ENCODE measurements around the gene AOAH.

Gene AOAH, protein sequence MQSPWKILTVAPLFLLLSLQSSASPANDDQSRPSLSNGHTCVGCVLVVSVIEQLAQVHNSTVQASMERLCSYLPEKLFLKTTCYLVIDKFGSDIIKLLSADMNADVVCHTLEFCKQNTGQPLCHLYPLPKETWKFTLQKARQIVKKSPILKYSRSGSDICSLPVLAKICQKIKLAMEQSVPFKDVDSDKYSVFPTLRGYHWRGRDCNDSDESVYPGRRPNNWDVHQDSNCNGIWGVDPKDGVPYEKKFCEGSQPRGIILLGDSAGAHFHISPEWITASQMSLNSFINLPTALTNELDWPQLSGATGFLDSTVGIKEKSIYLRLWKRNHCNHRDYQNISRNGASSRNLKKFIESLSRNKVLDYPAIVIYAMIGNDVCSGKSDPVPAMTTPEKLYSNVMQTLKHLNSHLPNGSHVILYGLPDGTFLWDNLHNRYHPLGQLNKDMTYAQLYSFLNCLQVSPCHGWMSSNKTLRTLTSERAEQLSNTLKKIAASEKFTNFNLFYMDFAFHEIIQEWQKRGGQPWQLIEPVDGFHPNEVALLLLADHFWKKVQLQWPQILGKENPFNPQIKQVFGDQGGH

GRCh38 chr7:36723951-36724664 is at the start of gene AOAH:
TSS of gene AOAH (minus strand) at chr7:36724494. CDS start at chr7:36724148, 346 bp downstream.
- no peak for DNase-seq

DNA sequence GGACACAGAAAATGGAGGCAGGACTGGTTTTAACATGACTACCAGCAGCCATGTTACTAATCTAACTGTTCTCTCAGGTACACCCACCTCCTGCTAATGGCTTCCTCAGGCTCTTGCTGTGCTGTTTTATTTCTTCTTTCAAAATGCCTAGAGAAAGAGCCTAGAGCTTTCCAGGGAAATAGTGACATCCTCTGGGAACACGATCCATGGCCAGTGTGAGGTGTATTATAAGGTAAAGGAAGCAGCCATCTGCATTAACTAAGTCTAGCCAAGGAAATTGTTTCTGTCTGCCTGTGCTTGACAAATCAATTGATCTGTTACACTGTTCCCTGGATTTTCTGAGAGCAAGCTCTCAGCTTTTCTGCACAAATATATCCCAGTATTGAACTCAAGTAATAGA is 42.2 kb upstream of the AOAH start:
- no peak for DNase-seq

DNA sequence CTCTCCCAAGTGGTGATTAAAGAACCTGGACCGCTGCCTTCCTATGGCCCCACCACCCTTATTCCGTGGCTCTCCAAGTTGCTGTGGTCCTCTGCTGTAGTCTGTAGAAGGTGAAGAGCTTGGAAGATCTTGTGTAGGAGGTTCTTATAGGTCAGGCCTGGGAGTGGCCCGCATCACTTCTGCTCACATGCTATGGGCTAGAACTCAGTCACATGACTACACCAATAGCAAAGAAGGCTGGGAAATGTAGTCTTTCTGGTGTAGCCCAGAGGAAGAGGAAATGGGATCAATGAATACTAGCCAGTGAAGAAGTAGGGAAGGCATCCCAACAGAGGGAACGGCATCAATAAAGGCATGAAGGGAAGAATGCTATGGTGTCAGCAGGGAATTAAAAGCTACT is 41.3 kb upstream of the AOAH start:
- no peak for DNase-seq

DNA sequence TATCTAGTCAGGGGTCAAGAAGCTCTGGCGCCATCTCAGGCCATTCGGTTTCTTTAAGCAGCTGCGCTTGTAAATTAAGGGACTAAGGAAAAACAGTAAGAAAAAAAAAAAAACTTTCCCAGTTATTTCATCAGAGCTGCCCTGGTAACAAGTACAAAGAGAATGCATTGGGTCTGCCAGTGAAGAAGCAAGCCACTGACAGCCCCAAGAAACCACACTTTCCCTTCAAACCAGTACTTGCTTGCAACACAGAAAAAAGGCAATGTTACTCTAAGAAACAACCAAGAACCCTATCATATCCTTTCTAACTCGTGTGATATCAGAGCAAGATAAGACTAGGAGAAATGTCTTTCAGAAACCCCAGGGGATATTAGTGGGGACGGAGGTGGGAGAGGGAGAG is 40.6 kb upstream of the AOAH start:
- DNase-seq: no peak

DNA sequence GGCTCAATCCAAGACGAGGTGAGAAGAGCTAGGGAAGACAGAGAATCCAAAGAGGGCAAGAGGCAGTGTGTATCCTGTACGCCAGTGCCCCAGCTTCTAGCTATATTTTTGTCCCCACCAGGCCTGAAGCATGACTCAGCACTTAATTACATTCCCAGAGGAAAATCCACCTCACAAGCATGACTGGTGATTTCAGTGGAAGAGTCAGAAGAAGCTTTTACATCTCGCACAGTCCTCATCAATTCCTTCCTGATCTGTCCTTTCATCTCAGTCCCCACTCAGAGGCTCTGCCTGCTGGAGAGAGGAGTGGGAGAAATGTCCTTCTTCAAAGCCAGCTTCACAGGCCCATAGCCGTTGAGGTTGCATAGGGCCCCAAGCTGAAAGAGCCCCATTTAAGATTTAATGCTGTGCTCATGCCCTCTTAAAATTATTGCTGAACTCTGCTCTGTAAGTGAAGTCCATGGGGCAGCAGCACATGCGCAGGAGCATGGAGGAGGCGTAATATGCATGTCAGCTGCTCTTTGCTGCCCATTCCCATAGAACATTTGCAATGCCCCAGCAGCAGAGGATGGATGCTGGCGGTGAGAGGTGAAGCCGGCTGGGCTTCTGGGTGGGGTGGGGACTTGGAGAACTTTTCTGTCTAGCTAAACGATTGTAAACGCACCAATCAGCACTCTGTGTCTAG is 39.0 kb upstream of the AOAH start:
- DNase-seq: no peak

GRCh38 chr7:36762394-36762793 is 38.1 kb upstream of the AOAH start:
- no peak for DNase-seq

GRCh38 chr7:36761835-36762234 is 37.5 kb upstream of the AOAH start:
- DNase-seq: no peak

DNA sequence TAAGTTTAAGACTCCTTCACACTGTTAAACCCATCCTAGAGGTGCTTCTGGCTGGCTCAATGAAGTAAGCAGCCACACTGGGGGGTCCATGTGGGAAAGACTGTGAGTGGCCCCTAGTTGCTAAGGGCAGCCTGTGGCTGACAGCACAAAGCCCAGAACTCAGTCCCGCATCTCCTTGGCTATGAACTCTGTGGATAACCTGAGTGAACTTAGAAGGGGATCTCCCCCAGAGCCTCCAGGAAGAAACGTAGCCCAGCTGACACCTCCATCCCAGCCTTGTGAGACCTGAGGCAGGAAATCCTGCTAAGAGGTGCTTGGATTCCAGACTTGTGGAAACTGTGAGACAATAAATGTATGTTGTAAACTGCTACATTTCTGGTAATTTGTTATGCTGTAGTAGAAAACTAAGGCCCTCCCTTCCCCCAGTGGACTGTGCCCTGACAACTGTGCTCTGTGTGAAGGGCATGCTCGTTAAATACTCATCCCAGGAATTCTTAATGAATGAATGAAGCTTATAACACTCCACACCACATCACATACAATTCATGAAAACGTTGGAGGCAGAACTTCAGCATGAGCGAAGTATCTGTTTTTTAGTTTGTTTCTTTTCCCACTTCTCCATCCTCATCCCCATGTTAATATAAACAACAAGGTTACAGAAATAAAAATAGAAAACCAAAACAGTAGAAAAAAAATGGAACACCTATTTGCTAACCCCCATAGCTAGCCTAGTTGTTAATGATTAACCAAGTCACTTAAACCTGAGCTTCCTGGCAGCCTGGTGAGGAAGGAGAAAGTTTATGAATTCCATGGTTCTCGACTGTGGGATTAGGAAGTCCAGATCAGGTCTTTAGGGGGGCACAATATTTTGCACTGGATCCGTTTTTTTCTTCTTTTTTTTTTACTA is 36.8 kb upstream of the AOAH start:
- DNase-seq: no peak

DNA sequence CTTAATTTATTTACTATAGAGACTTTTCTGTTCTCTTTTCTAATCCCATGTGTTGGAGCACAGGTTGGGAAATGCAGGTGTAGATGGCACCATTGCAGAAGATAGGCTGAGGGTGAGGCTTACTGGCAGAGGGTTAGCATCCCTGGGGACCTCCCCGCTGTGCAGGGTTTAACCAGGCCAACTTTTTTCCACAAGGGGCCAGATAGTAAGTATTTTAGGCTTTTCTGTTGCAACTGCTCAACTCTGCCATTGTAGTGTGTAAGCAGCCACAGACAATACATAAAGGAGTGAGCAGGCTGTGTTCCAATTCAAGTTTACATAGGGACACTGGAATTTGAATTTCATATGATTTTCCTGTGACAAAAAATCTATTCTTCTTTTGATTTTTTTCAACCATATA is 34.6 kb upstream of the AOAH start:
- DNase-seq: no peak

- DNase-seq: no peak
Observed at GRCh38 chr7:36755484-36755883, 31.2 kb upstream of the AOAH start.

DNA sequence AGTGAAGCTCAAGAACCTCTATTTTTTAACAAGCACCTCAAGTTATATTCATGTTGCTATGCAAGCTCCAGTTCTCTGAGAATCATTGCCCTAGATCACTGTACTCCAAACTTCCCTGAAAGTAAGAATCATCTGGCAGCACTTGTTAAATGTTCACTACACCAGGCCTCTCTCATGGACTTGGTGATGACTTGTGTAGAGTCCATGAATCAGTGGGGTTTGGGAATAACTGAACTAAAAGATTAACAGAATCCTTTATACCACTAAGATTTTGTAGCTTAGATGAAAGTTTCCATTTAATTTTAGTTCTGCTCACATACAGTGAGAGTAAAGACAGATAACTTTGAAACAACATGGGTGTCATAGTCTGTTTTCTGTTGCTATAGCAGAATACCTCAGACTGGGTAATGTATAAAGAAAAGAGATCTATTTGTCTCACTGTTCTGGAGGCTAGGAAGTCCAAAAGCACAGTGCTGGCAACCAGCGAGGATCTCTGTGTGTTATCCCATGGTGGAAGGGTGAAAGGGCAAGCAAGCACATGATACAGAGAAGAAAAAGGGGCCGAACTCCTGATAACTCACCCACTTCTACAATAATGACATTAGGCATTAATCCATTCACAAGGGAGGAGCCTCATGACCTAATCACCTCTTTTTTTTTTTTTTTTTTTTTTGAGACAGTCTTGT is 27.9 kb upstream of the AOAH start:
- no peak for DNase-seq

DNA sequence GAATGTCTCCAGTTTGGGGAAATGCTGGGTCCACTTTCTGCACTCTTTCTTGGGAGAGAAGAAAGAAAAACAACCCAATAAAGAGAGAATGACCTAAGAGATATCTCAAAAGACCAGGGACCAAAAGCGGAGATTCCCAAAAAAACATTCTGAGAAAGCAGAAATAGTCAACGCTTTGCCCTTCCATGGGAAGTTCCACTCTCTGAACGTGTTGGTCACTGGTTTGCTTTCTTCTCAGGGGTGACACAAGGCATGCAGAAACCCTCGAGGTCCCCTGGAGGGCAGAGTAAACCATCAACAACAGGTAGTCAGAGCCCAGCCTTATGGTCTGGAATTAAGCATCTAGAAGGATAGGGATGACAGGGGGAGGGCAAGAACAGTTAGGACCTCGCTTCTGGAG is 26.2 kb upstream of the AOAH start:
- no peak for DNase-seq

DNA sequence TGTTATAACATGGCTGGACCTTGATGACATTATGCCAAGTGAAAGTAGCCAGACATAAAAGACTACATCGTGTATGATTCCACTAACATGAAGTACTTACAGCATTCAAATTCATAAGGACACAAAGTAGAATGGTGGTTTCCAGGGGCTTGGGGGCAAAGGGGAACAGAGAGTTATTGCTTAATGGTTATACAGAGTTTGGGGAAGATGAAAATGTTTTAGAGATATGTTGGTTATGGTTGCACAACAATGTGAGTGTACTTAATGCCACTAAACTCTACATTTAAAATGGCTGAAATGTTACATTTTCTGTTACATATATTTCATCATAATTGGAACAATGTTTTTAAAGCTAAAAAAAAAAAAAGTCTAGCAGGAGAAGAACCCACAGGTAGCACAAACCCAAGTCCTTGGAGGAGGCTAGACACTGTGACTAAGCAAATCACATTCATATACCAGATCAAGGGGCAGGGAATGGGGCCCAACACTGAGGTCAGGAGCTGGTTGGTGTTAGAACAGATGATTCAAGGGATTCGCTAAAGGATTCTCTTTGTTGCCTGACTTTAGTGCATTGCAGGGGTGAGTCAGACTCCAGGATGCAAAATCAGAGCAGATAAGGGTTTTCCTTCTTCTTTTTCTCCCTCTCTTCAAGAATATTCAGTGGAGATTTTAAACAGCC is 25.1 kb upstream of the AOAH start:
- no peak for DNase-seq

DNA sequence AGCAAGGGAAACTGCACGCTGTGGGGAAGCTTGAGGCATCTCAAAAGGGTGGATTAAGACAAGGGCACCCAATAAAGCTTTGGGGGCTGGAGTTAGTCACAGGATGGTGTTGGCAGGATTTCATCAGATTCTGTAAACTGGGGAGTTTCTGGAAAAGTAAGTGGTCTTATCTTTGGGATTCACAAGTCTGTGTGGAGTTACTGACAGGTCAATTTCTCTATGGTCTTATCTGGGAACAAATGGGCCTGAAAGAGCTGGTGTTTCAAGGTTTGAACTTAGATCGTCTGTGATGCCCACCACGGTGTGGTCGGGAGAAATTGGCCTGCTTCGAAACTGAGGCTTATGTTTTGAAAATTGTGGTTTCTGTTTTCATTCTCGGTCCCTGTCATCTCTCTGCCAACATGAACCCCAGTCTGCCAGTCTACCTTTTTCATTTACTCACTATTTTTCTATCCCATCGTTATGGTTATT is 23.8 kb upstream of the AOAH start:
- no peak for DNase-seq

GRCh38 chr7:36747280-36748016 is 23.2 kb upstream of the AOAH start:
- DNase-seq: no peak

- no peak for DNase-seq
Observed at GRCh38 chr7:36746347-36746746, 22.1 kb upstream of the AOAH start.

DNA sequence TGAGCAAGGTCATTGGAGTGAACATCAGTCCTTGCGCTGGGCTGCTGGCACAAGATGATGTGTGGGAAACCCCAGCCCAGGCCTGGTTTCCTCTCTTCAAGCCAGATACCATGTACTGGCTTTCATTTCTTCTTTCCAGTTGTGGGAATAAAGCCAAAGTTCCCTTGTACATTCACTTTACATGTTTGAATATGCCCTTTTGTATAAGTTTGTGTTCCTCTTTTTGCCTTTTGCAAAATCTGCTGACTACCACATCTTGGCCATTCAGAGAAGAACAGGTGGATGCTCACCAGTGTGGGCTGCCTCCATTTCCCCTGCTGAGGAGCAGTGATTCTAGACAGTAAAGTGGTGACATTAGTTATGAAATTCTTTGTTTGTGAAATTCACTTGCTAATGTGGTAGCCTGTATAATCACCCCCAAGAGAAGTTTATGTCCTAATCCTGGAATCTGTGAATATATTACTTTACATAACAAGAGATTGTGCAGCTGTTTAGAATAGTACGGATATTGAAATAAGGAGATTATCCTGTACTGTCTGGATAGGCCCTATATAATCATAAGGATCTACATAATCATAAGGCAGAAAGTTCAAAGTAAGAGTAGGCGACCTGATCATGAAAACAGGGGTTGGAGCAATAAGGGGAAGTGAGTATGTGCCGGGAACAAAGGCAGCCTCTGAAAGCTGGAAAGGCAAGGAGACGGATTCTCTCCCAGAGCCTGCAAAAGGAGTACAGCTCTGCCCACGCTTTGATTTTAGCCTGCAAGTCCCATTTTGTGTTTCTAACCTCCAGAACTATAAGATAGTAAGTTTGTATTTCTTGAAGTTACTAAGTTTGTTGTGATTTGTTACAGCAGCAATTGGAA is 18.8 kb upstream of the AOAH start:
- no peak for DNase-seq

DNA sequence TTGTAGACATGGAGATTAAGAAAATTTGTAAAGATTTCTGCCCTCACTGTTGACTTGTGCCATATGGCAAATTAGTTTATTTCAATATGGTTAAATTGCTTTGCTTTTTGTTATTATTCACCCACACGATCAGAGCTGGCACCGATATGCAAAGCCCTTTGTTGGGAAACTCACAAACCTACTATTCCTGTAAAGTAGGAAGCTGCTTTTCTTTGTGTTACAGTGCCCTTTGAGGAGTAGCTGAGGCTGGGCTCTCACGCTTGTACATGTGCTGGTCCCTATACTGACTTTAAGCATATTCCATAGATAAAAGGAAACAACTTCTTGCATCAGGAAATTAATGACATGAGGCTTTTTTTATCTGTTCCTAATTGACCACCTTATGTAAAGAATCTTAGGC is 17.6 kb upstream of the AOAH start:
- DNase-seq: no peak

GRCh38 chr7:36739351-36739750 is 15.1 kb upstream of the AOAH start:
- no peak for DNase-seq

- DNase-seq: no peak
Observed at GRCh38 chr7:36736899-36737211, 12.6 kb upstream of the AOAH start.
